Right lobe of liver (tissue), 6 donors: ENCODE data around the gene INPP4B. TPM values are rescaled to one million over a fixed set of nuclear protein-coding genes. Genes with fewer than 3 reads are reported as not detected.
A peak's percentile ranks its signal among the peaks of the same experiment; 100 is the strongest.
"Not testable (repeated sequence)": the region's sequence is repeated elsewhere in the genome, so short reads cannot be mapped to it uniquely, and the experiment has no call there.

Experiments
- ATAC-seq, 4 donors: fragments of 200-7000 bp; cut with Tn5 transposase; one replicate each; pipeline ENCODE4 v1.9.1; 2020; ENCODE audit warnings: mild to moderate bottlenecking in 4 of 4, moderate library complexity in 4 of 4
- DNase-seq, 3 donors: peaks; one replicate each; pipeline ENCODE4 v3.0.0-alpha.2; 2020
- H3K27ac ChIP-seq, 3 donors: fragments of 200-600 bp; one replicate each; pipeline ENCODE4 v1.8.0; 2022
- H3K27me3 ChIP-seq, 2 donors: fragments of 200-600 bp; one replicate each; pipeline ENCODE4 v1.8.0; 2022
- H3K36me3 ChIP-seq, 4 donors: fragments of 200-600 bp; sonication (generic) in 1 of 4; one replicate each; pipeline versions ENCODE4 v1.5.1 to v1.8.0; 2017 to 2022; ENCODE audit warnings: control low read depth in 1 of 4
- H3K4me1 ChIP-seq, 4 donors: fragments of 200-600 bp; sonication (generic) in 1 of 4; one replicate each; pipeline versions ENCODE4 v1.5.1 to v1.8.0; 2017 to 2022; ENCODE audit warnings: control low read depth in 1 of 4
- H3K4me3 ChIP-seq, 3 donors: fragments of 200-600 bp; one replicate each; pipeline ENCODE4 v1.8.0; 2022
- H3K9me3 ChIP-seq, 4 donors: fragments of 200-600 bp; sonication (generic) in 1 of 4; one replicate each; pipeline versions ENCODE4 v1.5.1 to v1.8.0; 2017 to 2022; ENCODE audit warnings: control low read depth in 1 of 4
- POLR2A ChIP-seq: fragments of 450-650 bp; IDR thresholded peaks from one replicate; pipeline ENCODE4 v1.6.1; 2017; ENCODE audit warnings: antibody characterized with exemption, mild to moderate bottlenecking
- WGBS: methylation state at CpG from one replicate; pipeline ENCODE4 v1.1.6; 2018; ENCODE audit warnings: low coverage, low lambda C conversion rate; ENCODE audit not compliant: insufficient coverage; ENCODE audit errors: missing lambda C conversion rate; 5-methylcytosine and 5-hydroxymethylcytosine counted together
- intact Hi-C, 2 donors: fragments of 100-400 bp; cut with DNase I; formaldehyde crosslinking; loops; one replicate each; pipeline versions ENCODE4 v1.11.2 to v1.14.1; 2022
- total RNA-seq, 6 experiments: library from RNA; depleted of rRNA in 2 of 6; stranded (reverse); fragments of >200 nt in 2 of 6; fragmentation: NEBNext Ultra II Directional in 3 of 6; extraction: Animal tissue kit (Norgen Biotek cat#: 25700) in 3 of 6; gene quantifications; one replicate each; pipeline versions ENCODE4 v1.1.0 to v1.2.4, GENCODE V29; 2016 to 2023
- TF ChIP-seq, protein P1 (sequence below), 4 donors: fragments of 200-600 bp in 3 of 4; fragments of 450-650 bp in 1 of 4; IDR thresholded peaks; one replicate each; pipeline versions ENCODE4 v1.5.1 to v1.8.0; 2016 to 2022; ENCODE audit warnings: antibody characterized with exemption in 4 of 4, mild to moderate bottlenecking in 2 of 4
- donor health status: DM: no; HTN: yes; CAD: no.
- donor health status: DM: no; HTN: no; CAD: no.
- donor health status: DM: no; HTN: no; CAD: no.
- donor health status: DM: no; HTN: yes; CAD: no.
- donor health status: DM: no; HTN: yes; CAD: no.

The INPP4B gene
- total RNA-seq, 6 experiments from 2014 or later = 0.73 to 5.0 (median 1.6) TPM

DNA sequence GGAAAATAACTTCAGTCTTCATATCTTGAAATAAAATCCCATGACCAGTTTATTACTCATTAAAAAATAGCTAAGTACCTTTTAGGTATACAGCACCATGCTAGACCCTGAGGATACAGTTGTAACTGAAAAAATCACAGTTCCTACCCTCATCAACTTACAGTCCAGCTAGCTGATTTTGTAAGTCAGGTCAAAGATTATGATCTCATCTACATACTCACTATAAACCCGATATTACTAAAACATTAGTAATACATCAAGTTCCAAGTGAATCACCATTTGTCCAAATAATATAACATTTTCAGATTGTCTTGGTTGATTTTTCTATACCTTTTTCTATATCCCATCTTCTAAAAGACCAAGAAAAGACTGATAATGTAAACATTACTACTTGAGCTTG, 333.9 kb downstream of the INPP4B start:
- TF ChIP-seq, protein P1, sequence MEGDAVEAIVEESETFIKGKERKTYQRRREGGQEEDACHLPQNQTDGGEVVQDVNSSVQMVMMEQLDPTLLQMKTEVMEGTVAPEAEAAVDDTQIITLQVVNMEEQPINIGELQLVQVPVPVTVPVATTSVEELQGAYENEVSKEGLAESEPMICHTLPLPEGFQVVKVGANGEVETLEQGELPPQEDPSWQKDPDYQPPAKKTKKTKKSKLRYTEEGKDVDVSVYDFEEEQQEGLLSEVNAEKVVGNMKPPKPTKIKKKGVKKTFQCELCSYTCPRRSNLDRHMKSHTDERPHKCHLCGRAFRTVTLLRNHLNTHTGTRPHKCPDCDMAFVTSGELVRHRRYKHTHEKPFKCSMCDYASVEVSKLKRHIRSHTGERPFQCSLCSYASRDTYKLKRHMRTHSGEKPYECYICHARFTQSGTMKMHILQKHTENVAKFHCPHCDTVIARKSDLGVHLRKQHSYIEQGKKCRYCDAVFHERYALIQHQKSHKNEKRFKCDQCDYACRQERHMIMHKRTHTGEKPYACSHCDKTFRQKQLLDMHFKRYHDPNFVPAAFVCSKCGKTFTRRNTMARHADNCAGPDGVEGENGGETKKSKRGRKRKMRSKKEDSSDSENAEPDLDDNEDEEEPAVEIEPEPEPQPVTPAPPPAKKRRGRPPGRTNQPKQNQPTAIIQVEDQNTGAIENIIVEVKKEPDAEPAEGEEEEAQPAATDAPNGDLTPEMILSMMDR (IDR thresholded peaks at IDR 0.05) = no peak
- TF ChIP-seq POLR2A = no peak
- WGBS = 55% methylated on average over 1 of the region's 1 CpG

DNA sequence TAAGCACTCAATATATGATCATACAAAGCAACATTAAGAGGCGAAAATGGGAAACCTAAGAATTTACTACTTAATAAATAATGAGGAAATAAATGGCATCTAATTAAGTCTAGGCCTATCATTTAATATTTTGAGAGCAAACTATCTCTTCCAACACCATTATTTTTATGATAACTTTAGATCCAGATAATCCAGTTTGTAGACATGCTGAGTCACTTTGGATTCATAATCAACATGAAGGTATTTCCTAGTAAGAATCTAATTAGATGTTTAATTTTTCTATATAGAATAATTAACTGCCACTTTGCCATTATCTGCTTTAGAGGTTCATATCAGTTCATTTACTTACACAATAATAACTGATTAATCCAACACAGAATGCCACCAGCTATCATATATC, 336.2 kb downstream of the INPP4B start:
- H3K9me3 ChIP-seq = no peaks in the 10 kb centered on the region
- 100% methylated on average over 1 of the region's 1 CpG for WGBS
- DNase-seq = no peak
- no peak for ATAC-seq
- no peak overlapping the region for H3K4me3 ChIP-seq
- H3K27ac ChIP-seq = no peak overlapping the region
- H3K27me3 ChIP-seq = no peaks in the 10 kb centered on the region
- intact Hi-C loops = no loop called here
- H3K4me1 ChIP-seq = no peaks in the 10 kb centered on the region
- H3K36me3 ChIP-seq = no peaks in the 10 kb centered on the region
- TF ChIP-seq POLR2A = no peak
- TF ChIP-seq, protein P1 (IDR thresholded peaks at IDR 0.05) = no peak

More for the DNA sequence above, 333.9 kb downstream of the INPP4B start:
- H3K36me3 ChIP-seq = no peaks in the 10 kb centered on the region
- no peaks in the 10 kb centered on the region for H3K27me3 ChIP-seq
- intact Hi-C loops = no loop called here
- DNase-seq (no peak), ATAC-seq (no peak)
- no peak overlapping the region for H3K27ac ChIP-seq
- H3K4me1 ChIP-seq = no peaks in the 10 kb centered on the region
- H3K4me3 ChIP-seq = no peak overlapping the region
- no peaks in the 10 kb centered on the region for H3K9me3 ChIP-seq

DNA sequence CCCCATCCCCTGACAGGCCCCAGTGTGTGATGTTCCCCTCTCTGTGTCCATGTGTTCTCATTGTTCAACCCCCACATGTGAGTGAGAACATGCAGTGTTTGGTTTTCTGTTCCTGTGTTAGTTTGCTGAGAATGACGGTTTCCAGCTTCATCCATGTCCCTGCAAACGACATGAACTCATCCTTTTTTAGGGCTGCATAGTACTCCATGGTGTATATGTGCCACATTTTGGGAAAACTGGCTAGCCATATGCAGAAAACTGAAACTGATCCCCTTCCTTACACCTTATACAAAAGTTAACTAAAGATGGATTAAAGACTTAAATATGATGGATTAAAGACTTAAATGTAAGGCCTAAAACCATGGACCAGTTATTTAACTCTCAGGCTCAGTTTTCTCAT, 336.7 kb downstream of the INPP4B start:
- ATAC-seq, H3K36me3 ChIP-seq, H3K9me3 ChIP-seq, H3K4me1 ChIP-seq, H3K27ac ChIP-seq, intact Hi-C loops, H3K4me3 ChIP-seq, H3K27me3 ChIP-seq, DNase-seq: not testable (repeated sequence)
- 76% methylated on average over 2 of the region's 2 CpGs for WGBS

DNA sequence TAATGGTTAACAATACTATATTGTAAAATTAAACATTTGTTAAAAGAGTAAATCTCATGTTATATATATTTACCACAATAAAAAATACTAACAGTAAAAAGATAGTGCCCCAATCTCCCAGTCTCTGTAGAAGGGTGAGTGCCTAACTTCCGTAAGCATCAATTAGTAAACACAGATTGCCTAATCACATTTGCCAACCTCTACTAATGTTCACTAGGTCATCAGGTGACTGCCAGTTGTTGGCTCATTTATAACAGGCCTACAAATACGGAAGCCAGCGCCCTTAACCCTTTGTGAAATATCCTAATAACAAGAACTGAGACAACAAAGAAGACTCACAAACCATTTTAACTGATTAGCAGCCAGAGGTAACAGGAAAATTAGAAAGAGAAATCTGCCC, 345.1 kb downstream of the INPP4B start:
- Histone ChIP-seq H3K4me3 (no peak overlapping the region), H3K36me3 (no peaks in the 10 kb centered on the region), H3K27ac (no peak overlapping the region), H3K4me1 (no peaks in the 10 kb centered on the region), H3K27me3 (no peaks in the 10 kb centered on the region), H3K9me3 (no peaks in the 10 kb centered on the region)
- ATAC-seq = peak; percentile 95 to 100 (median 100)
- no peak for TF ChIP-seq POLR2A
- TF ChIP-seq, protein P1 (IDR thresholded peaks at IDR 0.05) = no peak
- WGBS = 33% methylated on average over 3 of the region's 3 CpGs
- intact Hi-C loops = no loop called here
- peak in 1 of 3 donors; percentile 47 for DNase-seq

DNA sequence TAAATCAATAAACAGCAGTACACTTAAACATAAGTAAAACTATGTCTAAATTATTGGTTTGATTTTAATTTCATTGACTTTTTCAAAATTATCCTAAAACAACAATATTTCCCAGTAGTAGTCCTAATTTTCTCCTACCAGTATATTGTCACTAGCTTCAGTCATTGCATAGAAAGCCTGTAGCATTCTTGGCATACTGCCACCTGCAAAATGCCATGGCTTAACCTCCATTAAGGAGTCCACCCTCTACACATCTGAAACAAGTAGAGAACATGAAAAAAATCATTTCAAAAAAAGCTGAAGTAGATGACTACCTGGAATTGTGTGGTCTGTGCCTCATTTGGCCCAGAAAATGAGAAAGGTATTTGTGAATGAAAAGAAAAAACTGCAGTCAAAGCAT, 348.5 kb downstream of the INPP4B start:
- intact Hi-C loops = no loop called here
- DNase-seq = no peak
- no peak overlapping the region for H3K27ac ChIP-seq
- H3K36me3 ChIP-seq = no peaks in the 10 kb centered on the region
- H3K27me3 ChIP-seq = no peaks in the 10 kb centered on the region
- TF ChIP-seq, protein P1 (IDR thresholded peaks at IDR 0.05) = no peak
- no peak for TF ChIP-seq POLR2A
- no peak overlapping the region for H3K4me3 ChIP-seq
- ATAC-seq = no peak
- H3K4me1 ChIP-seq = no peaks in the 10 kb centered on the region
- no peaks in the 10 kb centered on the region for H3K9me3 ChIP-seq
